Tibial nerve (tissue), 4 donors: Measurements from ENCODE around the gene PTGDS. TPM values are rescaled to one million over a fixed set of nuclear protein-coding genes. Genes with fewer than 3 reads are reported as not detected.
A peak's percentile ranks its signal among the peaks of the same experiment; 100 is the strongest.

Experiments
- DNase-seq, 2 donors: peaks; one replicate each; pipeline ENCODE4 v3.0.0-alpha.2; 2019; ENCODE audit warnings: low spot score in 2 of 2
- H3K27ac ChIP-seq, 4 donors: fragments of 200-600 bp; sonication (generic) in 3 of 4; one replicate each; pipeline ENCODE4 v1.5.1; 2017 to 2019; ENCODE audit warnings: mild to moderate bottlenecking in 1 of 4
- H3K27me3 ChIP-seq, 2 donors: fragments of 200-600 bp; sonication (generic) in 1 of 2; one replicate each; pipeline versions ENCODE4 v1.5.1 to v1.6.0; 2017 to 2019
- H3K36me3 ChIP-seq, 3 donors: fragments of 200-600 bp; sonication (generic); one replicate each; pipeline ENCODE4 v1.5.1; 2018 to 2019
- H3K4me1 ChIP-seq, 4 donors: fragments of 200-600 bp; sonication (generic) in 3 of 4; one replicate each; pipeline ENCODE4 v1.5.1; 2017 to 2019
- H3K4me3 ChIP-seq, 4 donors: fragments of 200-600 bp; sonication (generic) in 3 of 4; one replicate each; pipeline ENCODE4 v1.5.1; 2017 to 2019; ENCODE audit warnings: mild to moderate bottlenecking in 1 of 4, moderate library complexity in 1 of 4
- H3K9me3 ChIP-seq, 4 donors: fragments of 200-600 bp; sonication (generic) in 3 of 4; one replicate each; pipeline ENCODE4 v1.5.1; 2017 to 2019
- CTCF ChIP-seq, 5 experiments: fragments of 200-600 bp in 3 of 5; fragments of 450-650 bp in 2 of 5; sonication (generic) in 3 of 5; IDR thresholded peaks; one replicate each; pipeline ENCODE4 v1.5.1; 2016 to 2019; ENCODE audit warnings: antibody characterized with exemption in 5 of 5, mild to moderate bottlenecking in 3 of 5, moderate library complexity in 2 of 5
- EP300 ChIP-seq, 2 donors: sonication (generic); formaldehyde crosslinking; IDR thresholded peaks; one replicate each; pipeline ENCODE4 v1.6.1; 2017; ENCODE audit warnings: antibody characterized with exemption in 2 of 2, mild to moderate bottlenecking in 1 of 2
- POLR2A ChIP-seq, 2 donors: fragments of 450-650 bp; IDR thresholded peaks; one replicate each; pipeline ENCODE4 v1.6.1; 2017; ENCODE audit warnings: antibody characterized with exemption in 2 of 2, mild to moderate bottlenecking in 2 of 2, moderate library complexity in 2 of 2
- WGBS, 2 donors: methylation state at CpG; one replicate each; pipeline ENCODE4 v1.1.5; 2018; 5-methylcytosine and 5-hydroxymethylcytosine counted together
- total RNA-seq, 4 donors: library from RNA; depleted of rRNA; stranded (reverse); fragments of >200 nt; gene quantifications; one replicate each; pipeline ENCODE4 v1.1.0, GENCODE V29; 2016

PTGDS gene
- total RNA-seq, 4 donors from 2014 or later: 1,059 to 8,972 (median 6,550) TPM

GRCh38 chr9:137022662-137023008 lies 45.3 kb downstream of the PTGDS start:
- H3K4me3 ChIP-seq: peak overlapping the region in 1 of 4 donors; percentile 2
- H3K36me3 ChIP-seq: peaks cover 0 to 49% (median 2%) of the 10 kb centered on the region in 3 donors
- H3K27ac ChIP-seq: peak overlapping the region; percentile 43 to 97 (median 87)
- peaks cover 0 to 60% (median 46%) of the 10 kb centered on the region in 4 donors for H3K4me1 ChIP-seq
- 52 to 69% methylated on average over 6 to 23 of the region's 23 CpGs for WGBS, 2 donors
- H3K27me3 ChIP-seq: no peaks in the 10 kb centered on the region
- TF ChIP-seq POLR2A (IDR thresholded peaks at IDR 0.05) (no peak), CTCF (IDR thresholded peaks at IDR 0.05) (no peak), EP300 (IDR thresholded peaks at IDR 0.05) (no peak)
- no peak for DNase-seq
- H3K9me3 ChIP-seq: no peaks in the 10 kb centered on the region

GRCh38 chr9:137023157-137023556 lies 45.9 kb downstream of the PTGDS start:
- 34 to 59% methylated on average over 4 to 6 of the region's 7 CpGs for WGBS, 2 donors
- Histone ChIP-seq H3K4me3 (peak overlapping the region in 1 of 4 donors; percentile 18), H3K9me3 (no peaks in the 10 kb centered on the region), H3K27ac (peak overlapping the region; percentile 43 to 97 (median 87)), H3K4me1 (peaks cover 0 to 60% (median 46%) of the 10 kb centered on the region in 4 donors), H3K27me3 (no peaks in the 10 kb centered on the region), H3K36me3 (peaks cover 0 to 44% (median 0%) of the 10 kb centered on the region in 3 donors)
- TF ChIP-seq CTCF (IDR thresholded peaks at IDR 0.05) (no peak), EP300 (IDR thresholded peaks at IDR 0.05) (peak in 1 of 2 donors; percentile 69), POLR2A (IDR thresholded peaks at IDR 0.05) (no peak)
- DNase-seq: no peak

GRCh38 chr9:137023583-137023991 lies 46.3 kb downstream of the PTGDS start:
- Histone ChIP-seq H3K9me3 (no peaks in the 10 kb centered on the region), H3K36me3 (peaks cover 0 to 40% (median 0%) of the 10 kb centered on the region in 3 donors), H3K27ac (peak overlapping the region; percentile 43 to 97 (median 87)), H3K4me1 (peaks cover 0 to 63% (median 48%) of the 10 kb centered on the region in 4 donors), H3K27me3 (no peaks in the 10 kb centered on the region), H3K4me3 (peak overlapping the region in 1 of 4 donors; percentile 18)
- no peak for DNase-seq
- no peak for TF ChIP-seq EP300 (IDR thresholded peaks at IDR 0.05)
- no peak for TF ChIP-seq CTCF (IDR thresholded peaks at IDR 0.05)
- no peak for TF ChIP-seq POLR2A (IDR thresholded peaks at IDR 0.05)
- 46 to 60% methylated on average over 11 to 15 of the region's 15 CpGs for WGBS, 2 donors

- H3K36me3 ChIP-seq: peaks cover 0 to 20% (median 0%) of the 10 kb centered on the region in 3 donors
- peaks cover 0 to 76% (median 64%) of the 10 kb centered on the region in 4 donors for H3K4me1 ChIP-seq
- 40 to 69% methylated on average over 2 to 8 of the region's 21 CpGs for WGBS, 2 donors
- DNase-seq: peak; percentile 43 to 69
- H3K4me3 ChIP-seq: peak overlapping the region; percentile 43 to 63 (median 57)
- peak overlapping the region; percentile 78 to 97 (median 87) for H3K27ac ChIP-seq
- no peaks in the 10 kb centered on the region for H3K9me3 ChIP-seq
- H3K27me3 ChIP-seq: no peaks in the 10 kb centered on the region
- peak; percentile 61 to 92 for TF ChIP-seq EP300 (IDR thresholded peaks at IDR 0.05)
- TF ChIP-seq POLR2A (IDR thresholded peaks at IDR 0.05): peak in 1 of 2 donors; percentile 40
- peak in 3 of 5 experiments; percentile 9 to 54 (median 42) for TF ChIP-seq CTCF (IDR thresholded peaks at IDR 0.05)
These were observed 48.2 kb downstream of the PTGDS start for GRCh38 chr9:137025517-137025966.

GRCh38 chr9:137026384-137026783 lies 49.1 kb downstream of the PTGDS start:
- peaks cover 0 to 80% (median 68%) of the 10 kb centered on the region in 4 donors for H3K4me1 ChIP-seq
- H3K36me3 ChIP-seq: peaks cover 0 to 12% (median 0%) of the 10 kb centered on the region in 3 donors
- H3K4me3 ChIP-seq: peak overlapping the region; percentile 43 to 63 (median 57)
- no peak for DNase-seq
- peak overlapping the region; percentile 78 to 97 (median 86) for H3K27ac ChIP-seq
- no peaks in the 10 kb centered on the region for H3K9me3 ChIP-seq
- 53 to 61% methylated on average over 2 of the region's 2 CpGs for WGBS, 2 donors
- no peak for TF ChIP-seq EP300 (IDR thresholded peaks at IDR 0.05)
- no peak for TF ChIP-seq POLR2A (IDR thresholded peaks at IDR 0.05)
- no peak for TF ChIP-seq CTCF (IDR thresholded peaks at IDR 0.05)
- no peaks in the 10 kb centered on the region for H3K27me3 ChIP-seq
